ENCODE measurements around the gene INSIG2.

The INSIG2 gene

GRCh38 chr2:118119158-118119727, 31.0 kb downstream of the INSIG2 start:
- DNase-seq (ENCODE audit: low spot score) = no peak
- TF ChIP-seq CTCF (IDR thresholded peaks at IDR 0.05; ENCODE audit: borderline replicate concordance, control extremely low read depth, extremely low read depth, insufficient read depth, missing control alignments) = no peak
- in situ Hi-C loops (cut with MboI; ENCODE audit: low sequenced_read_pairs, unreplicated experiment) = no loop called here

DNA sequence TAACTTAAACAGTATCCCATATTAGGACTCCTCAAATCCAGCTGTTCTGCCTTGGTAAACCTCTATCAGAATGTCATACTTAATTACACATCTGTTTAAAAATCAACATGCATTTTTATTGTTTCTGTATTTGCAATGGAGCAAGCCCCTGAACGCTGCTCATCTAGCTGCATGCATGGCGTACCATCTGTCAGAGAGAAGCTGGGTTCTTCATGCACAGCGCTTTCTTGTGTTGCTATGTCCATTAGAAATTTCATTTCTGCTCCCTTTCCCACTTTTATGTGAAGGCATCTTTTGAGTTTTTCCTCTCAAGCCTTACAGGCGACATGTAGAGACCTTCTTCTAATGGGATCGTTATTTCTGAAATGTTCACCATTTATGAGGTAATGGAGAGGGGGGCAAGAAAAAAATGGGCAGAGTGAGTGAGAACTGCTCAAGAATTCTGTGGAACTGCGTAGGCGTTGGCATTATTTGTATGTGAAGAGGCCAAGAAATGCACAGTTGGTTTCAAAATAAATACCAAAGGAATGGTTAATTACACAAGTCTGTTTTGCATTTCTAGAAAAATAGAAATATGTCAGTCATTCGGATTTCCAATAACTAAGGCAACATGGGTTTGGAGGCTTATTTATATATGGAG, 31.6 kb downstream of the INSIG2 start:
- in situ Hi-C loops (cut with MboI; ENCODE audit: low sequenced_read_pairs, unreplicated experiment) = no loop called here
- TF ChIP-seq CTCF (IDR thresholded peaks at IDR 0.05; ENCODE audit: borderline replicate concordance, control extremely low read depth, extremely low read depth, insufficient read depth, missing control alignments) = no peak
- DNase-seq (ENCODE audit: low spot score) = no peak

GRCh38 chr2:118120401-118120780, 32.1 kb downstream of the INSIG2 start:
- DNase-seq (ENCODE audit: low spot score) = no peak
- no peak for TF ChIP-seq CTCF (IDR thresholded peaks at IDR 0.05; ENCODE audit: borderline replicate concordance, control extremely low read depth, extremely low read depth, insufficient read depth, missing control alignments)
- in situ Hi-C loops (cut with MboI; ENCODE audit: low sequenced_read_pairs, unreplicated experiment) = no loop called here

DNA sequence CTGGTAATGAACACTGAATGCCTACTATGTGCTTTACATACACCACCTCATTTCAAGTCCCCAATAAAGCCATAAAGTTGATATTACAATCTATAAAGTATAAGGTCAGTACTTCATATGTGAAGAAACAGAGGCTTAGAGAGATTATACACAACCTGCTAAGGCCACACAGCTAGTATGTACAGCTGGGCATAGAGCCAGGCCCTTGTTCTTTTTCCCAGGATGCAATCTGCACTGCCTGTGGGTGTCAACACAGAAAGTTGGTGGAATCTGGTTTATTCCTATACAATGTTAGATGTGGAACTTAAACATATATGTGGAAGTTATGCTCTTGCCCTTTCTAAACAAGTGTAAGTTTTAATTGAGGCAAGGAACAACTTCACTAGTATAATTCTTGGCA, 32.8 kb downstream of the INSIG2 start:
- no peak for TF ChIP-seq CTCF (IDR thresholded peaks at IDR 0.05; ENCODE audit: borderline replicate concordance, control extremely low read depth, extremely low read depth, insufficient read depth, missing control alignments)
- in situ Hi-C loops (cut with MboI; ENCODE audit: low sequenced_read_pairs, unreplicated experiment) = no loop called here
- no peak for DNase-seq (ENCODE audit: low spot score)

GRCh38 chr2:118121986-118122524, 33.8 kb downstream of the INSIG2 start:
- DNase-seq (ENCODE audit: low spot score) = no peak
- in situ Hi-C loops (cut with MboI; ENCODE audit: low sequenced_read_pairs, unreplicated experiment) = no loop called here

More at GRCh38 chr2:118121986-118122524, 33.8 kb downstream of the INSIG2 start:
- no peak for TF ChIP-seq CTCF (IDR thresholded peaks at IDR 0.05; ENCODE audit: borderline replicate concordance, control extremely low read depth, extremely low read depth, insufficient read depth, missing control alignments)
